Upper lobe of left lung (tissue), 4 donors: ENCODE measurements around the gene NRXN3.

ENCODE experiments used
- CTCF ChIP-seq, 6 experiments: fragments of 450-650 bp in 4 of 6; fragments of 200-600 bp in 2 of 6; sonication (generic) in 2 of 6; IDR thresholded peaks; one replicate each; pipeline ENCODE4 v1.5.1; 2016 to 2019; ENCODE audit warnings: antibody characterized with exemption in 6 of 6
- POLR2AphosphoS5 ChIP-seq, 2 donors: sonication (generic); formaldehyde crosslinking; IDR thresholded peaks; one replicate each; pipeline ENCODE4 v1.5.1; 2017; ENCODE audit warnings: antibody characterized with exemption in 2 of 2

GRCh38 chr14:79708426-79709388 lies 1538.5 kb downstream of the NRXN3 start:
- no peak for TF ChIP-seq POLR2AphosphoS5 (IDR thresholded peaks at IDR 0.05)
- no peak for TF ChIP-seq CTCF (IDR thresholded peaks at IDR 0.05)
